Fibroblast of the conjunctiva (primary cell): ENCODE data around the gene CCNB1IP1.
"Not testable (repeated sequence)": the region's sequence is repeated elsewhere in the genome, so short reads cannot be mapped to it uniquely, and the experiment has no call there.

Experiments
- DNase-seq: peaks from one replicate; pipeline ENCODE4 v3.0.0-alpha.2; 2010; ENCODE audit warnings: low read depth

Gene CCNB1IP1, protein sequence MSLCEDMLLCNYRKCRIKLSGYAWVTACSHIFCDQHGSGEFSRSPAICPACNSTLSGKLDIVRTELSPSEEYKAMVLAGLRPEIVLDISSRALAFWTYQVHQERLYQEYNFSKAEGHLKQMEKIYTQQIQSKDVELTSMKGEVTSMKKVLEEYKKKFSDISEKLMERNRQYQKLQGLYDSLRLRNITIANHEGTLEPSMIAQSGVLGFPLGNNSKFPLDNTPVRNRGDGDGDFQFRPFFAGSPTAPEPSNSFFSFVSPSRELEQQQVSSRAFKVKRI

GRCh38 chr14:20332788-20333493 lies at the start of gene CCNB1IP1:
Gene CCNB1IP1 (minus strand): TSS chr14:20333279. CDS start chr14:20316523, 16,756 bp downstream.
- peak; percentile 89 for DNase-seq

DNA sequence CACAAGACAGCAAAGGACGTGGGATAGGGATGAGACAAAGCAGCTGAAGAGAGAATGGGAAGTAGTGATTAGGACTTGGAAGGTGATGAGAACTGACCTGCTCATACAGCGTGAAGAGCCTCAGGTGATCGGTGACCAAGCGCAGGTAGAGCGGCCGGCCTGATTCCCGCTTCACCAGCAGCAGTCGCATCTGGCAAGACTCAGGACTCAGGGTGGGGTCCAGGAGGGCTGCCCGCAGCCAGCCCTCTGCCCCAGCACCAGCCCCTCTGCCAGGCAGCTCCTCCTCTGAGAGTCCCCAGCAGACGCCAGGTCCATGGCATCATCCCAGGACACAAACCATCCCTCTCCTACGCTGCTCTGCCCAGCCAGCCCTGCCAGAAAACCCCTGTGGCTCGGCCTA lies 49.4 kb upstream of the CCNB1IP1 start:
- no peak for DNase-seq

DNA sequence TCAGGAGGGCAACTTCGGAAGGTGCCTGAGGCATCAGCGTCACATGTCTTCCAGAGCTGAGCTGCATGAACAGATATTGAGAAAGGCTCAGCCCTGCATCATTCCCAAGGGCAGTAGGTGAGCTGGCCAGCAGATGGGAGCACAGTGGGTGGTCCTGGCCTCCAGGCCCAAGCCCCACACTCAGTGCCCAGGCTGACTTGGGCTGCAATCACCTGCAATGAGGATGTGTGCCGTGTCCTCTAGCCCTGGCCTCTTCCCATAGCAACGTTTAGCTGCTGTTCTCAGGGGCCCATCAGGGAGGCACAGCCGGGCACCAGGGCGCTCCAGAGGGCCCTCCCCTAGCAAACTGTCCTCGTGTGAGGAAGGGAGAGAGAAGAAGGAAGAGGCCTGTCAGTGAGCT lies 48.3 kb upstream of the CCNB1IP1 start:
- DNase-seq, result no peak

DNA sequence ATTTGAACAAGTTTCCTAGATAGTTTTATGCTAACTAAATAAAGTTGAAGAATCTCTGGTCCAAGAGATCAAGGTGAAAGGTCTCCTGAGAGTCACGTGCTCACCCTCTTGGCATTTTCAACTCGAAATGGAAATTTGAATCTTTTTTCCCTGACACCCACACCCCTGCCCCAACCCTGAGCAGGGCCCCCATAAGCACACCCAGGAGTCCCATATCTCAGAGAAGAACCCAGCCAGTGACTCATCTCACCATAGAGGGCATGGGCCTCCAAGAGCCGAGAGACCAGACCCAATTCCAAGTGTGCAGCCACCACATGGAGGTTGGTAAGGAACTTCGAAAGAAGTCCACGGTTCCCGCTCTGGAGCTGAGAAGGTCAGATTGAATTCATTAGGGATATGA lies 47.6 kb upstream of the CCNB1IP1 start:
- DNase-seq, result no peak

- no peak for DNase-seq
Observed at GRCh38 chr14:20379743-20380142, 46.7 kb upstream of the CCNB1IP1 start.

- no peak for DNase-seq
Observed at GRCh38 chr14:20377171-20377570, 44.1 kb upstream of the CCNB1IP1 start.

DNA sequence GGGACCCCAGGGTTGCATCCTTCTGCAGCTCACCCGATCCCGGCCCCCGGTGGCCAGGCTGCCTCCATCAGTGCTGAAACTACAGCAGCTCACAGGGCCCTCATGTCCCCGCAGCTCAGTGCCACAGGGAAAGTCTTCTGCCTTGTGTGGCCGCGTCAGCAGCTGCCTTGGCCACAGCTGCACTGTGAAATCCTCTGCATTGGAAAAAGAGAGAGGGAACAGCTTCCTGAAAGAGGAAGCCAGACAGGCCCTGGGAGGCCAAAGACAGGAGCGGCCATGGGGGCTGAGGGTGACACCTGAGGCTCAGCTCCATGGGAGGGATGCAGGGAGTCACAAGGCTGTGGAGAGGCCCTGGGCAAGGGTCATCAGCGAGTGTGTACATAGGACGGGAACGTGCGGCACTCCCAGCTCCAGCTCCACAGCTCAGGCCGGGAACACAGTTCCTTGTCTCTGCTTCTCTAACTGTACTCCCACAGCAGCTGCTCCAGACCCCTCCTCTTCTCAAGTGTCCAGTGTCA lies 43.1 kb upstream of the CCNB1IP1 start:
- no peak for DNase-seq

- no peak for DNase-seq
Observed at GRCh38 chr14:20375471-20375870, 42.4 kb upstream of the CCNB1IP1 start.

GRCh38 chr14:20372796-20373195 lies 39.7 kb upstream of the CCNB1IP1 start:
- DNase-seq, result no peak

DNA sequence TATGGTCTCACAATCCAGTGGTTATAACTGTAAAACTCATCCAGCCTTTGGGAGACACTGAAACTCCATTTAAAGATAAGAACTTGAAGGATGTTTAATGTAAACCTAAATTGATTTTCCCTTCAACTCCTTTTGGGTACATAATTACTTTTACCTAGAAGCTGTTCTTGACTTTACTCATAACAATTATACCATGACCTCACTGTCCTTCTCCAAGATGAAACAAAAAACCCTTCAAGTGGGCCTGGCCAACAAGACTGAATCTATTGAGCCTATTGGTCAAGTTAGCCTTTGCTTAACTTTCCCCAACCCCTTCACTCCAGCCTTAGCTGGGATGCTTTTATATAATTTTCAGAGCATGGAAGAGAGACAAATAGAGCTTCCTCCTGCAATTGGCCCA lies 32.8 kb upstream of the CCNB1IP1 start:
- DNase-seq, result no peak

- not testable (repeated sequence) for DNase-seq
Observed at GRCh38 chr14:20358474-20358873, 25.4 kb upstream of the CCNB1IP1 start.

DNA sequence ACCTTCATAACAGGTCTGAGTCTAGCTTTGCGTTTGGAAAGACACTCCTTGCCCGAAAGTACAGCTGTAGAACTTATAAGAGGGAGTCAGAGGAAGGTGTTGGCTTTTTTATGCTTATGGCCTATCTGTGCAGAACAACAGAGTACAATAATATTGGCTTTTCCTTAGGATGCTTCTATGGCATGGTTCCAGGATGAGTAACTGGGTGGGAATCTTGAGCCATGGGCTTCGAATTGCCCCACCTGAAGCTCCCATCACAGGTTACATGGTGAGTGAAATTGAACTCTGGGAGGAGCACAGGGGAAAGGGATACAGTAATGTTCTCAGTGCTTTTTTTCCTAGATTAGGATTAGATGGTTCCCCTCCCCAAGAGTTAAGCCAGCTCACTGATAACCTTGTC lies 23.3 kb upstream of the CCNB1IP1 start:
- no peak for DNase-seq

GRCh38 chr14:20350860-20351259 lies 17.8 kb upstream of the CCNB1IP1 start:
- no peak for DNase-seq

DNA sequence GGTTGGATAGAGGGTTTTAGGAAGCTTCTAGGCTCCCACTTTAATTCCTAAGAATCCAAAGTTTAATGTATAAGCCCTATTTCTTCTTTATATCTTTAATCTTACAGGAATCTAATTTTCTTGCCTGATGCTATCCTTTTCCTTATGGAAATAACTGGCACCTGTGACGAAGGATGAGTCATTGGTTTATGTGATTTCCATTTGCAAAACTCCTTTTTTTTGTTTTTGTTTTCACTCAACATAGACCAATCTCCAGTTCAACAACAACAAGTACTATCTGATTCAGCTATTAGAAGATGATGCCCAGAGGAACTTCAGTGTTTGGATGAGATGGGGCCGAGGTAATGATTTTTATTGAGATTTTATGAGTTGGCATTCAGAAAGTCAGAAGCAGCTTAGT lies 17.2 kb upstream of the CCNB1IP1 start:
- no peak for DNase-seq

GRCh38 chr14:20347747-20348146 lies 14.7 kb upstream of the CCNB1IP1 start:
- DNase-seq, result no peak

GRCh38 chr14:20346713-20347112 lies 13.6 kb upstream of the CCNB1IP1 start:
- no peak for DNase-seq

GRCh38 chr14:20345366-20345765 lies 12.3 kb upstream of the CCNB1IP1 start:
- no peak for DNase-seq

GRCh38 chr14:20343862-20344220 lies 10.8 kb upstream of the CCNB1IP1 start:
- DNase-seq, result peak; percentile 21

- peak; percentile 100 for DNase-seq
Observed at GRCh38 chr14:20343092-20343861, 10.2 kb upstream of the CCNB1IP1 start, which contains the start of gene PARP2. Gene PARP2 (plus strand): TSS chr14:20343635. CDS start chr14:20343642, 7 bp downstream.

- DNase-seq, result no peak
Observed at GRCh38 chr14:20341646-20342045, 8.6 kb upstream of the CCNB1IP1 start.

- not testable (repeated sequence) for DNase-seq
Observed at GRCh38 chr14:20341032-20341431, 8.0 kb upstream of the CCNB1IP1 start.

DNA sequence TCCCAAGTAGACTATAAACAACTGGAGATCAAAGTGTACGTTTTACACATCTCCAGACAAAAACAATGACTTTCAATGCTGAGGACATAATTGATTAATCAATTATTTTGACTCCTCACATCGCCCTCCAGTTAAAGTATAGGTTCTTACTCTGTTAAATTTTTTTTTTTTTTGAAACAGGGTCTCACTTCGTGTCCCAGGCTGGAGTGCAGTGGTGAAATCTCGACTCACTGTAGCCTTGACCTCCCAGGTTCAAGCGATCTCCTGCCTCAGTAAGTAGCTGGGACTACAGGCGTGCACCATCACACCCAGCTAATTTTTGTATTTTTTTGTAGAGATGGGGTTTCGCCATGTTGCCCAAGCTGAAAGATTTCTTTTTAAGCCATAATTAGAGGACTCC lies 938 bp upstream of the CCNB1IP1 start:
- DNase-seq, result no peak

- no peak for DNase-seq
Observed at GRCh38 chr14:20333494-20333841, 389 bp upstream of the CCNB1IP1 start.
